Activated T-cell treated with anti-CD3 and anti-CD28 coated beads, Interleukin-2, amount 50 U/mL, for 4 hours (primary cell): ENCODE measurements around the gene ZNF148. TPM values are rescaled to one million over a fixed set of nuclear protein-coding genes. Genes with fewer than 3 reads are reported as not detected.

ENCODE experiments used
- ATAC-seq, 2 donors: fragments of 200-7000 bp; cut with Tn5 transposase; one replicate each; pipeline ENCODE4 v1.10.0; 2021
- DNase-seq: peaks from one replicate; pipeline ENCODE4 v3.0.0-alpha.2; 2020
- H3K27me3 Mint-ChIP-seq: one replicate; pipeline ENCODE4 v1.8.0; 2021; ENCODE audit warnings: low read depth, mixed read lengths
- H3K36me3 Mint-ChIP-seq: one replicate; pipeline ENCODE4 v1.8.0; 2022; ENCODE audit warnings: mixed read lengths; ENCODE audit not compliant: insufficient read depth
- H3K4me1 Mint-ChIP-seq: one replicate; pipeline ENCODE4 v1.8.0; 2021; ENCODE audit warnings: low read depth, mixed read lengths
- H3K4me3 Mint-ChIP-seq: one replicate; pipeline ENCODE4 v1.8.0; 2021; ENCODE audit warnings: mild to moderate bottlenecking, moderate library complexity, mixed read lengths
- H3K9me3 Mint-ChIP-seq: one replicate; pipeline ENCODE4 v1.8.0; 2021; ENCODE audit warnings: mixed read lengths
- total RNA-seq, 3 donors: library from RNA; stranded (reverse); gene quantifications; one replicate each; pipeline ENCODE4 v1.2.1, GENCODE V29; 2021

The ZNF148 gene
- total RNA-seq, 3 donors from 2014 or later, result 28.9 to 31.1 (median 29.6) TPM

GRCh38 chr3:125186261-125186787, 188.8 kb downstream of the ZNF148 start:
- no peak overlapping the region for H3K4me3 Mint-ChIP-seq
- H3K4me1 Mint-ChIP-seq, result peaks cover 4% of the 10 kb centered on the region
- no peaks in the 10 kb centered on the region for H3K9me3 Mint-ChIP-seq
- H3K27me3 Mint-ChIP-seq, result no peaks in the 10 kb centered on the region
- H3K36me3 Mint-ChIP-seq, result no peaks in the 10 kb centered on the region
- DNase-seq, result no peak
- no peak for ATAC-seq

DNA sequence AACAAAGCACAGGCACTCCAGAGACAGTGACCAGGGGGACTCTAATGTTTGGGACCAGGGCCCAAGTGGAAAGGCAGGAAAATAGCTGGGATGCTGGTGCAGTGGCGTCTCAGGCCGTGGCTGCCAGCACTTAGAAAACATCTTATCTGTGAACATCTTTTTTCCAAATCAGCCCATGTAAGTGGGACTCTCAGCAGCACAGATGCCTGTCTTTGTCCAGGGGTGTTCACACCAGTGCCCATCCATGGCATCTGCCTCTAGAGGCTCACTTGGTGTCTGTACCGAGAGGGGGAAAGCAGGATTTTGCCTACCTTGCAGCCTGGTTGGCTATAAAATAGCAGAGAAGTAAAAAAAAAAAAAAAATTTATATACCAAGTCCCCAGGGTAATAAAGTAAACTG, 189.3 kb downstream of the ZNF148 start:
- H3K4me3 Mint-ChIP-seq, result no peak overlapping the region
- no peaks in the 10 kb centered on the region for H3K36me3 Mint-ChIP-seq
- no peak for DNase-seq
- H3K9me3 Mint-ChIP-seq, result no peaks in the 10 kb centered on the region
- no peak for ATAC-seq
- peaks cover 4% of the 10 kb centered on the region for H3K4me1 Mint-ChIP-seq
- no peaks in the 10 kb centered on the region for H3K27me3 Mint-ChIP-seq

DNA sequence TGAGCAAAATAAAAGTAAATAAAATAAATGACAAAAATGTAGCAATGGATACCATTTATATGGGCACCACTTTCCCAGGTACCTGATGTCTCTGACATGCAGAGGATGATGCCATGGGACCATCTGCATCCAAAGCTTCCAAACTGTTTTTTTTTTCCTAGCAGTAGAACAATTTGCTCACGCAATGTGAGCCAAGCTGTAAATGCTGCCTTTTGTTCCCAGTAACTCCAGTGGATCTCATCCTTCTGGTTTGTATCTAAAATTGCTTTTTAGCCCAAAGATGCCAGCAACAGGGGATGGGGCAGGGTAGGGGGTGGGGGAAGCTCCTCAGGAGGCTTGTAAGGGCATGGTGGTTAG, 195.3 kb downstream of the ZNF148 start:
- H3K27me3 Mint-ChIP-seq, result no peaks in the 10 kb centered on the region
- H3K36me3 Mint-ChIP-seq, result no peaks in the 10 kb centered on the region
- ATAC-seq (no peak), DNase-seq (no peak)
- no peaks in the 10 kb centered on the region for H3K9me3 Mint-ChIP-seq
- H3K4me1 Mint-ChIP-seq, result no peaks in the 10 kb centered on the region
- H3K4me3 Mint-ChIP-seq, result no peak overlapping the region

DNA sequence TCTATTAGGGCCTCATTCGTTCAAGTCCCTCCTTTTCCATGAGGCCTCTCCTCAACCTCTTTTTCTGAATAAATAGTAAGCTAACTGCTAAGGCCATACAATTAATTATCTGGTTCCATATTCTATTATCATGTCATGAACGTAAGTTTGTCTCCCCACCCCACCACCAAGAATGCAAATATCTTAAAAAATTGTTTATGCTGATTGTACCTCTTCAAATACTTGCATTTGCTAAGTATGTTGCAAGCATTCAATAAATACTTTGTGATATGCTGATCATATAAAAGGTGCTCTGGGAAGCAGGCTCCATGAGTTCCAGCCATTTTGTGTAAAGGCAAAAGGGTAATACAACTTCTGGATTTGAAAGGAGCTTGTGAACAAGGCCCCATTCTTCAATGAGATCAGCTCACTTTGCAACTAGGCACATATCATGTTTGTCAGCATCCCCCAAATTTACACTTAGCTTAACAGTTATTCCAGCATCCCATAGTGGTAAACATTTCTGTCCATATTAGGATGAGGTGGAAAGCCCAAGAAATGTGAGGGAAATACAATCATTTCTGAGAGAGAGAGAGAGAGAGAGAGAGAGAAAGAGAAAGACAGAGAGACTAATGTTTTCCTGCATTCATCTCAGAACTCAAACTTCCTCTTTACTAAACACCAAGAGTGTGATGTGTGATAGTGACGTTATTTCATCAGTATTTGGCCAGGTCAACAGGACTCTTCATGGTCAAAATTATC, 195.8 kb downstream of the ZNF148 start:
- DNase-seq (no peak), ATAC-seq (no peak)
- H3K9me3 Mint-ChIP-seq, result peaks cover 5% of the 10 kb centered on the region
- no peaks in the 10 kb centered on the region for H3K27me3 Mint-ChIP-seq
- H3K36me3 Mint-ChIP-seq, result no peaks in the 10 kb centered on the region
- no peak overlapping the region for H3K4me3 Mint-ChIP-seq
- no peaks in the 10 kb centered on the region for H3K4me1 Mint-ChIP-seq

DNA sequence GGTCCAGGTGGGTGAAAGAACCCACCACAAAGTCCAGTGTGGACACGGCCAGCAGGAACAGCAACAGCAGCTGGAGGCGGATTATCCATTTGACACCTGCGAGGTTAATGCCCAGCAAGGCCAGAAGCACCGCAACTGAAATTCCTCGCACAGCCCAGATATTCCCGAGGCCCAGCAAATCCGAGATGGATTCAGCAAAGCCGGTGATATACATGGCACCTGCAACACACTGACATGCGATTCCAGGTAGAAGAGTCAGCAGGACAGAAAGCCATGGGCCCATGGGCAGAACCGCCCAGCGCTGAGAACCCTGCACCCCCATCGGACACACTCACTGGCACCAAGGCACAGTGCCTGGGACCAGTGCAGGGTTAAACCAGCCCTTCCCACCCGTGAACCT, 197.4 kb downstream of the ZNF148 start:
- ATAC-seq, result no peak
- peaks cover 2% of the 10 kb centered on the region for H3K36me3 Mint-ChIP-seq
- peaks cover 14% of the 10 kb centered on the region for H3K9me3 Mint-ChIP-seq
- DNase-seq, result no peak
- no peak overlapping the region for H3K4me3 Mint-ChIP-seq
- H3K27me3 Mint-ChIP-seq, result no peaks in the 10 kb centered on the region
- H3K4me1 Mint-ChIP-seq, result no peaks in the 10 kb centered on the region

Other genes with a start within 250 kb of the ZNF148 start
- gene SLC12A8, start 162.6 kb downstream of the ZNF148 start, total RNA-seq, result 1 to 10 TPM in 1 of 3 donors, under 1 TPM in 2; 0.35 to 1.7 (median 0.63) TPM
- 10 to 100 TPM; 38.3 to 44.4 (median 41.8) TPM for gene SNX4, start 144.9 kb upstream of the ZNF148 start, total RNA-seq
- 10 to 100 TPM; 11.1 to 12.1 (median 11.2) TPM for gene OSBPL11, start 220.2 kb upstream of the ZNF148 start, total RNA-seq